ENCODE data around the gene RHBDL1.
"Not testable (repeated sequence)": the region's sequence is repeated elsewhere in the genome, so short reads cannot be mapped to it uniquely, and the experiment has no call there.

RHBDL1 gene

GRCh38 chr16:705431-706188 lies 30.1 kb downstream of the RHBDL1 start, which contains the start of gene FBXL16:
TSS of gene FBXL16 (minus strand) at chr16:705801. CDS start at chr16:697405, 8,396 bp downstream.
- DNase-seq (ENCODE audit: low read depth, low spot score), result no peak

GRCh38 chr16:706189-707061 lies 31.0 kb downstream of the RHBDL1 start:
- no peak for DNase-seq (ENCODE audit: low read depth, low spot score)

- no peak for DNase-seq (ENCODE audit: low read depth, low spot score)
Observed at GRCh38 chr16:707062-707538, 31.6 kb downstream of the RHBDL1 start.

GRCh38 chr16:708019-708418 lies 32.5 kb downstream of the RHBDL1 start:
- DNase-seq (ENCODE audit: low read depth, low spot score), result no peak

- no peak for DNase-seq (ENCODE audit: low read depth, low spot score)
Observed at GRCh38 chr16:708959-709358, 33.5 kb downstream of the RHBDL1 start.

- DNase-seq (ENCODE audit: low read depth, low spot score), result no peak
Observed at GRCh38 chr16:709566-710499, 34.4 kb downstream of the RHBDL1 start.

- no peak for DNase-seq (ENCODE audit: low read depth, low spot score)
Observed at GRCh38 chr16:710500-711075, 35.1 kb downstream of the RHBDL1 start.

GRCh38 chr16:711084-711483 lies 35.6 kb downstream of the RHBDL1 start:
- DNase-seq (ENCODE audit: low read depth, low spot score), result no peak

- no peak for DNase-seq (ENCODE audit: low read depth, low spot score)
Observed at GRCh38 chr16:711548-712320, 36.3 kb downstream of the RHBDL1 start.

- DNase-seq (ENCODE audit: low read depth, low spot score), result not testable (repeated sequence)
Observed at GRCh38 chr16:712740-713250, 37.3 kb downstream of the RHBDL1 start.

GRCh38 chr16:714079-714478 lies 38.6 kb downstream of the RHBDL1 start:
- no peak for DNase-seq (ENCODE audit: low read depth, low spot score)

GRCh38 chr16:714558-715476 lies 39.3 kb downstream of the RHBDL1 start, which contains the start of gene METRN:
TSS of gene METRN (plus strand) at chr16:715118. CDS start at chr16:715290, 172 bp downstream.
- DNase-seq (ENCODE audit: low read depth, low spot score), result peak; percentile 77

- DNase-seq (ENCODE audit: low read depth, low spot score), result no peak
Observed at GRCh38 chr16:715477-716199, 40.2 kb downstream of the RHBDL1 start.

GRCh38 chr16:716200-716568 lies 40.7 kb downstream of the RHBDL1 start:
- DNase-seq (ENCODE audit: low read depth, low spot score), result no peak

- DNase-seq (ENCODE audit: low read depth, low spot score), result no peak
Observed at GRCh38 chr16:716768-717325, 41.4 kb downstream of the RHBDL1 start.

GRCh38 chr16:717450-718245 lies 42.2 kb downstream of the RHBDL1 start:
- no peak for DNase-seq (ENCODE audit: low read depth, low spot score)

GRCh38 chr16:718389-718788 lies 42.9 kb downstream of the RHBDL1 start:
- DNase-seq (ENCODE audit: low read depth, low spot score), result no peak

Measured in activated CD4-positive, CD25-positive, alpha-beta regulatory T cell treated with anti-CD3 and anti-CD28 coated beads, Interleukin-2, amount 50 U/mL, for 16 hours (primary cell).